GM18861 (cell line): ENCODE measurements around the gene NPTN.
"Not testable (repeated sequence)": the region's sequence is repeated elsewhere in the genome, so short reads cannot be mapped to it uniquely, and the experiment has no call there.

Experiments
- ATAC-seq: cut with Tn5 transposase; IDR thresholded peaks from one replicate; pipeline ENCODE4 v1.9.1; 2021; ENCODE audit not compliant: unreplicated experiment

Gene NPTN

DNA sequence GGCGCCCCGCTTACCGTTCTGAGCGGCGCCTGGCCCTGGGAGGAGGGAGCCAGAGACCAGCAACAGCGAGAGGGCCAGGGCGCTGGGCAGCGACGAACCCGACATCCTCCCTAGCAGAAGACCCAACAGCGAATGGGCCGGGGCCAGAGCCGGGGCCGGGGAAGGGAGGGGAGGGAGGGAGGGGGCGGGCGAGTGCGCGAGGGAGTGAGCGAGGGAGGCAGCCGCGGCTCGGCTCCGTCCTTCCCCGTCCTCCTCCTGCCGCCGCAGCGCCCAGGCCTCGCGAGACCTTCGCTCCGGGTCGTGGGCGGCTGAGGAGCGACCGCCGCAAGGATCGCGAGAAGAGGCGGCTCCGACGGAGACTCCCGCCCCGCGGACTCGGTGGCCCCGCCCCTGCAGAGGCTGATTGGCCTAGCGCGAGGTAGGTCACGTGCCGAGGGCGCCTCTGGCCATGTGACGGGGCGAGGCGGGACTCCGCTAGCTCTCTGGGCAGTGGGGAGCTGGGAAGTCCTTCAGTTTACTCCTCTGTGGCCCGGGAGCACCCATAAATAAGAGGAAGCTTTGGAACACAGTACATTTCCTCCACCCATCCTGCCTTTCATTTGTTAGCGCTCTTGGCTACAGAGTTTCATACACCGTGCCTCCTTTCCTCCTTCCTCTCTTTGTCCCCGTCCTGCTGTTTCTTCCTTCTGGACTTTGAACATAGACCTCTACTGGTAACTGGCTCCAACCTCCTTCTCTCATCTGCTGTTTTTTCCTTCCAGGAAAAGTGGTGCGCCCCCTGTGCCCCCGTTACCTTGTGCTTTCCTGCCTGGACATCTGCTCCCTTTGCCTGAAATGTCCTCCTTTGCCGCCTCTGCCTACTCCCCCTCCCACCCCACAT is at the start of gene NPTN:
Gene NPTN, minus strand, starts transcription at position 279 of the 880 bp plus-strand sequence. Its CDS starts 174 bp downstream, at position 105.
- peak; percentile 76 for ATAC-seq

GRCh38 chr15:73682600-73683090 is 49.5 kb upstream of the NPTN start:
- no peak for ATAC-seq

DNA sequence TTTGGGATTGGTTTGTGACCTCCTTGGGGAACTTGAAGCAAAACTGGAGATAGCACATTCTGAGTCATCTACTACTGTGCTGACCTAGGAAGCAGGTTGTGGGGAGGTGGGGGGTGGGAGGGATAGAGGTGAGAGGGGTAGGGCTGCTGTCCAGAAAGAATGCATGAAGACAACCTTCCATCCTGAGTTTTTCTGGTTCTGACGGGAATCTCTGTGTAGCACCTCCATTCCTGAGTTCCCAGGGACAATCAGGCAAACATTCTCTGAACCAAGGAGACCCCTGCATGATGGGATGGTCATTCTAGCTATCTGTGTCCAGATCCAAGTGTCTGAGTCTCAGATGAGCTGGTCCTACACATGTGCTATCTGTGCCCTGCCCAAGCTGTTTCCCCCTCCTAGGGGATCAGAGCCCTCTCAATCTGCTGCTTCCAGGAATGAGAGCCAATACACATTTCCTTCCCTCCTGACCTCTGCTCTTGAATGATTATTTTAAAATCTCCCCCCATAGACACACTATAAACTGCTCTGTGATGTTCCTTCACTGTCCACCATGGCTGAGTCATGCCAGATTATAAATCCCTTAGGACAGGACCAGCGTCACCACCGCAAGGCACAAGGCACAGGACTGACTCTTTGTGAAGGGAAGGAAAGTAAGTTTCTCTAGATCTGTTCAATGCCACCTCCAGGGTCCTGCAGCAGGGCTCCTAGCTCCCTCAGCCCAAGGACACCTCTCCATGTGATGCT is 48.8 kb upstream of the NPTN start:
- no peak for ATAC-seq

DNA sequence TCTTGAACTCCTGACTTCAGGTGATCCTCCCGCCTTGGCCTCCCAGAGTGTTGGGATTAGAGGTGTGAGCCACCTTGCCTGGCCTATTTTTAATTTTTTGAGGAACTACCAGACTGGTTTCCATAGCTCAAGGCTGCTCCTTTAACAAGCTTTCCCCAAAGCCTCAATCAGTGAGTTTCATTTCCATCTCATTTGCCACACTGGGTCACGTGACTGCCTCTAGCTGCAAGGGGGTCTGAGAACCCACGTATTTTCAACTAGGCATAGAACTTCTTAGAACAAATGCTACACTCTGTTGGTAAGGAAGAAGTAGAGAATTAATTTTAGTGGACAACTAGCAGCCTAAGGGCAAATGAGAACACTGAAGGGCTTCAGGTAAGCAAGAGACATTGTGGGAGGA is 47.9 kb upstream of the NPTN start:
- no peak for ATAC-seq

- no peak for ATAC-seq
Observed at GRCh38 chr15:73680549-73680948, 47.4 kb upstream of the NPTN start.

DNA sequence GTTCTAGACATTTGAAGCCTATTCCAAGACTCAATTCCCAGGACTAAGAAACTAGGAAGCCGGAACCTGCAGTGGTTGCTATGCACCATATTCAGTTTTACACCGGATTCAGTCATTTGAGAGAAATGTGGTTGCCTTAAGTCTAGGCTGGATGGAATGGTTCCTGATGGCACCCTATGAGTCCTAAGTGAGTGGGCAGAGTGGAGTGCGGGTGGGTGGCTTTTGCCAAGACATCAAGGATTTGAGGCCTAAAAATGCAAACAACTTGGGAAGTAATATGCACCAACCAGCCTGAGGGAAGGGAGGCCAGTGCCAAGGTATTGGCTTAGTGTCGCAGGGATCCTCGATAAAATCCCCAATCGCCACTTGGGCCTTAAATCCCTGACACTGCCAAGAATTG is 46.8 kb upstream of the NPTN start:
- no peak for ATAC-seq

GRCh38 chr15:73679180-73679579 is 46.0 kb upstream of the NPTN start:
- no peak for ATAC-seq

DNA sequence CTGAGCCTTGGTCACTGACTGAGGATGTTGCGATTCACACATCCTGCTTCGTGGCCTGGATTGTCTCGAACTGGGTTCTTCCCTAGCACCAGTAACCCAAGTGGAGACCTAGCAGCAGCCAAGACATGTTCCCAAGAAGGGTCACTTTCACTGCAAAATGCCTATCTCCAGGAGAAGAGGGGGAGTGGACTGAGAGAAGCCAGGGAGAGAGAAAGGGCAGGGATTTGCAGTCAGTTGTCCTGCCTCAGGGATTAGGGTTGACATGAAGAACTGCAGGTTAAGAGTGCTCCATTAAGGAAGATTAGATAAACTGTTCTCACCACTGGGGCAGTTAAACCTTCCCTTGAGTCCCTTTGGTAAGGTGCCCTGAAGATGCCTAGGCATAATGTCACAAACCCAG is 45.3 kb upstream of the NPTN start:
- ATAC-seq = no peak

- ATAC-seq = no peak
Observed at GRCh38 chr15:73677733-73678132, 44.5 kb upstream of the NPTN start.

GRCh38 chr15:73677146-73677607 is 44.0 kb upstream of the NPTN start:
- ATAC-seq = no peak

DNA sequence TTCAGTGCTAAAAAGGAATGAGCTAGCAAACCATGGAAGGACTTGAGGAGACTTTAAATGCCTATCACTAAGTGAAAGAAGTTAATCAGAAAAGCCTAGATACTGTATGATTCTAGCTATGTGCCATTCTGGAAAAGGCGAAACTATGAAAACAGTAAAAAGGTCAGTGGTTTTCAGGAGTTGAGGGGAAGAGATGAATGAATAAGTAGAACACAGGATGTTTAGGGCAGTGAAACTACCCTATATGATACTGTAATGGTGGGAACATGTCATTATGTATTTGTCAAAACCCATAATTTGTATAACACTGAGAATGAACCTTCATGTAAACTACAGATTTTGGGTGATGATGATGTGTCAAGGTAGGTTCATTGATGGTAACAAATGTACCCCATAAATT is 41.4 kb upstream of the NPTN start:
- no peak for ATAC-seq

DNA sequence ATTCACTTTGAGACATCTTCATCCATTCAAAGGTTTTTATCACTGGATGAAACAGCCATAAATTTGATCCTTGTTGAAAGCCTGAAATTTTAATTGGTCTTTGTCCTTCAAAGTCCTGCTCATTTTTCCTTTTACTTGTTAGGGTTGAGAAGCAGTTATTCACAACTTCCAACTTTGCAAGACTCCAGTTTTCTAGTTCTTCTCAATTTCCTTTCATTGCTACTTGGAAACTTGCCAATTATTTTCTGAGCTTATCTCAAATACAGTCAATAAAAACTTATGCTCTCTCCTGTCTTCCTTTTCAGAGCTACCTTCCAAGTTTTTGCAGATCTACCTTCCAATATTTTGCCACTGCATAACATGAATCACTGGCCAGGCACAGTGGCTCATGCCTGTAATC is 27.3 kb upstream of the NPTN start:
- no peak for ATAC-seq

GRCh38 chr15:73658645-73659044 is 25.5 kb upstream of the NPTN start:
- no peak for ATAC-seq

- ATAC-seq = no peak
Observed at GRCh38 chr15:73655724-73656123, 22.5 kb upstream of the NPTN start.

- ATAC-seq = no peak
Observed at GRCh38 chr15:73654659-73655058, 21.5 kb upstream of the NPTN start.

- ATAC-seq = no peak
Observed at GRCh38 chr15:73650416-73651126, 17.4 kb upstream of the NPTN start.

- no peak for ATAC-seq
Observed at GRCh38 chr15:73648014-73648295, 14.8 kb upstream of the NPTN start.

- no peak for ATAC-seq
Observed at GRCh38 chr15:73647259-73648013, 14.2 kb upstream of the NPTN start.

GRCh38 chr15:73639464-73639863 is 6.3 kb upstream of the NPTN start:
- not testable (repeated sequence) for ATAC-seq

DNA sequence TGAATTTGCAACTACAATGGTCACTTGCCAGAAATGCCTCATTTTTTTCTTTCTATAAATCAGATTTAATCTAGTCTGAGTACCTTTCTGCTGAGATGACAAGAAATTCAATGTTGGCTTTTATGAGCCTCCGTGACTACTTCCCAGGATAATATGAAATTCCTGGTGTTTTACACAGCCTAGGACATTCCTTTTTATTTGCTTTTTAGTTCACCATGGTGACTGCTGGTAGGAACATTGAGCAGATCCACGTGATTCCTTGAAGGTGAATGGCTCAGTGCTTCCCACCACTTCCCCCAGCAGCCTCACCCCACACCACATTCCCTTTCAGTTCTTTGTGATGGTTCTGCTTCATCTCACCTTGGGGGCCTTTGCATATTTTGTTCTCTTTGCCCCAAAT is 4.3 kb upstream of the NPTN start:
- no peak for ATAC-seq

- ATAC-seq = no peak
Observed at GRCh38 chr15:73633991-73634495, 854 bp upstream of the NPTN start.
